ENCODE results near the gene CNTNAP2. TPM values are rescaled to one million over a fixed set of nuclear protein-coding genes. Genes with fewer than 3 reads are reported as not detected.

Gene CNTNAP2
- total RNA-seq, 1 donor from 2014 or later, result not detected

DNA sequence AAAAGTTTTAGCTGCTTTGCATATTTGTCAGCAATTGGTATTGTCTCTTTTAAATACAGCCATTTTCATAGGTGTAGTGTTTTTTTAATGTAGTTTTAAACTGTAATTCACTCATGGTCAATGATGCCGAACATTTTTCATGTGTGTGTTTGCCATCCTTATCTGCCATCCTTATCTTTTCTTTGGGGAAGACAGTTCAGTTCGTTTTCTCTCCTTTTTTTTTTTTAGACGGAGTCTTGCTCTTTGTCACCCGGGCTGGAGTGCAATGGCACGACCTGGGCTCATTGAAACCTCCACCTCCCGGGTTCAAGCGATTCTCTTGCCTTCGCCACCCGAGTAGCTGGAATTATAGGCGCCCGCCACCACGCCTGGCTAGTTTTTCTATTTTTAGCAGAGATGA is 545.3 kb downstream of the CNTNAP2 start:
- intact Hi-C loops (cut with micrococcal nuclease), result no loop called here

DNA sequence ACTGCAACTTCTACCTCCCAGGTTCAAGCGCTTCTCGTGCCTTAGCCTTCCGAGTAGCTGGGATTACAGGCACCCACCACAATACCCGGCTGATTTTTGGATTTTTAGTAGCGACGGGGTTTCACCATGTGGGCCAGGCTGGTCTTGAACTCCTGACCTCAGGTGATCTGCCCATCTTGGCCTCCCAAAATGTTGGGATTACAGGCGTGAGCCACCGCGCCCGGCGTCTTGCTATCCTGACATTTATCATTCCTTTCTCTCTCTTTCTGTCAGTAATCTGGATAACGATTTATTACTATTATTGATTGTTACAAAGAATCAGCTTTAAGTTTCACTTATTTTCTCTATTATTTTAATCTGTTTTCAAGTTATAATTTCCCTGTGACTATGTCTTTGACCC is 548.4 kb downstream of the CNTNAP2 start:
- intact Hi-C loops (cut with micrococcal nuclease), result no loop called here

DNA sequence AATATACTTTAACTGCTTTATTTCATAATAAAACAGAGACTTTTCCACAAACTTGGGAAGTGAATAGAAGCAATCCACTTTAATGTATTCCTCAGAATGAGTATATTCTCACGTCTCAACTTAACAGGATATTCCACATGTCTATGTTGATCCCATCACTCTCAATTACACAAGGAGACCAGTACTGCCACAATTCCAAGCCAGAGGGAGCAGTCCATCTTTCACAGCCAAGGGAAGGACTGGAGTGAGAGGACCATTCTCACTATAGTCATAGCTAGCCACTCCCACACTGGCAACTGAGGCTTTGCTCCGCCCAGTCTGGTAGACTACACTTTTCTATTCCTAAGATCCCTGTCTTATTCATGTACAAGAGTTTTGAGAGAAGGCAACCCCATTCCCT is 553.9 kb downstream of the CNTNAP2 start:
- intact Hi-C loops (cut with micrococcal nuclease), result no loop called here

DNA sequence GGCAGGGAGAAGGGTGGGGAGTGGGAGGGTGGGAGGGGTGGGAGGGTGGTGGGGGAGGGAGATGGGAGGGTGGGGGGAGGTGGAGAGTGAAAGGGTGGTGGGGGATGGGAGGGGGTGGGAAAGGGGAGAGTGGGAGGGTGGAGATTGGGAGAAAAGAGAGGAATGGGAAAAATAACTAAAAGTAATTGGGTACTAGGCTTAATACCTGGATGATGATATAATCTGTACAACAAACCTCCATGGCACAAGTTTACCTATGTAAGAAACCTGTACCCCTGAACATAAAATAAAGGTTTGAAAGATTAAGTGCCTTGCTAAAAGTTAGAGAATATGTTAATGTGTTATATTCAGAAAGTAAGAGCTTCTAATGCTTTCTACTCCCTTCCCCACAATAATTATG is 564.9 kb downstream of the CNTNAP2 start:
- intact Hi-C loops (cut with micrococcal nuclease), result no loop called here

DNA sequence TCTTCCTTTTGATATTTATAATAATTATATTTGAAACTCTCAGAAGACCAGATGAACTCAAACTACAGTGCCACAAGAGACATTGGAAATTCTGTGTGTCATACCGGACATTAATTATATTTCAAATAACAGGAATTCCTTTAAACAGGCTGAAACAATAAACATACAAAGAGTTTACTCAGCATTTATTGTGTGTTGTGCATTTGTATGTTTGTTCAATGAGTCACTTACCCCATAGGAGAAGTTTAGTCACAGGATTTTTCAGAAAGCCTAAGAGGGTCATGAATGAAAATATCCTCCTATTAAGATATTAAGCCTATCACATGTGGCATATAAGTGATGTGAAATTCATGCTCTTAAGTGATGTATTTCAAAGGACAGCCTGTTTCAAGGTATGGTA is 566.8 kb downstream of the CNTNAP2 start:
- intact Hi-C loops (cut with micrococcal nuclease), result no loop called here

DNA sequence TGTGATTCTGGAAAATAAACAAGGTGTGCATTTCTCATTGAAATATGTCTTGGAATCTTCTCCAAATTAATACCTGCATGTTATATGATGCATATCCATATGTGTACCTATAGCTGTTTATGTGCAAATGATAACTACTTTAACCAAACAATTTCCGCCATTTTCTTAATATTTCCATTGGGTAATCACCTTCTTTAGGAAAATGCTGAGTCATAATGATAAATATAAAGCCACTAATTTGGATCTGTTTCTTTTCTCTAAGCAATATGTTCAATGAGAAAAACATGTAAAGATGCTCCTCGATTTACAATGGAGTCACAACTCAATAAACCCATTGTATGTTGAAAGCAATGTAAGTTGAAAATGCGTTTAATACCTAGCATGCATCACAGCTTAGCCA is 574.4 kb downstream of the CNTNAP2 start:
- intact Hi-C loops (cut with micrococcal nuclease), result no loop called here

DNA sequence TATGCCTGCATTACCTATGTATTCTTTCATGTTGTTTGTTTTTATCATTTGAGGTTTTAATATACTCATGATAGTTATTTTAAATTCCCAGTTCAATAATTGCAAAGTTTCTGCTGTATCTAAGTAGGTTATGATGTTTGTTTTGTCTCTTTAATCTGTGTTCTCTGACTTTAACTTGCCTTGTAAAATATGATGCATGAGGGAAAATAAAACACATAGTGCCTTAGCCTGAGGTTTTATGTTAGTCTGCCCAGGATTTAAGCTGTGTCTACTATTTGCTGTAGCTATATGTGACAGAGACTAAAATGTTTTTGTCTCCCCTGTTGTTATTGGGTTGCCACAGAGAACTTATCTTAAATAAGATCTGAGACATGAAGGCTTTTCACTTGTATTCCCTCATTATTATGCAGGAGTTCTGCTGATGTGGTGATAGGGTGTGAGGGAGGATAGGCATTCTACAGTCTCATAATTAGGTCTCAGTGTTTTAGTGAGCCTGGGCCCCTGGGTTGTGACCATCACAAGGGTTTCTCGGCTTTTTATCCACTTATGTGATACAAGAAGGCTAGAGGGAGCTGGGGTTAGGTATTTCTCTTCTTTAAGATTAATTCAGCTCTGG is 582.5 kb downstream of the CNTNAP2 start:
- intact Hi-C loops (cut with micrococcal nuclease), result no loop called here

DNA sequence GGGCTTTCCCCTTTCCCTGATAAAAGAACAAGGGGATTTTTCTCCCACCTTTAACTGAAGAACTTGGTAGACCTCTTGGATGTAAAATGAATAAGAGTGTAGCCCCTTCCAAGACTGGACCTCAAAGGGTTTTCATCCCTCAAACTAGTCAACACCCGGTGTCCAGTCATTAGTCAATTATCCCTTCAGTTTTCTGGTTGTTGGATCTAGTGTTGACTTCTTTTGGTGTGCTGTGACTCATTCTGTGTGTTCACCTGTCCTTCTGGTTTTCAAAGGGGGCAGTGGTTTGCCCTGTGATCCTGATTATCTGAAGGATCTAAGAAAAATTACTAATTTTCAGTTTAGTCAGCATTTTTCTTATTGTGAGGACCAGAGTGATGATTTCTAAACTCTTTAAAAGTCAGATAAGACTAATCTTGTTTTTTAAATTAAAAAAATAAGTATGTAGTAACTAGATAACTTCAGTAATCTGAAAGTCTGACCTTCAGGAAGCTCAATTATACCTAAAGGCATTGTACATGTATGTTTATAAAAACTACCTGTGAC is 583.5 kb downstream of the CNTNAP2 start:
- intact Hi-C loops (cut with micrococcal nuclease), result no loop called here

DNA sequence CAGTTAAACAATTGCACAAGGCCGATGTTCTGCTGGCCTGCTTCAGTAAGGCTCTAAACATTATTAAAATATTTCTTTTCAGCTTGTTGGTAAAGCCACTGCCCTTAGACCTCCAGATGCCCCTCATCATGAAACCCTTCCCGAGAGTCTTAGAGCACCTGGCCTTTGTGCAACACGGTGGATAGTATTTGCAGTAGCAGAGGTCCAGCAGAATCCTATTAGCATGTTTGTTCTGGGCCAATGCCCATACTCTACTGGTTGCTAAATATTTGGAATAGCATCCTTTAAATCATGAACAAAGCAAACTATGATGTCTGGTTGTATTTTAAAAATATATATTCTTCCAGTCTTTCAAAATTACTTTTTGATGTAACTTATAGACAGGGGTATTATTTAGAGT is 584.6 kb downstream of the CNTNAP2 start:
- intact Hi-C loops (cut with micrococcal nuclease), result no loop called here

DNA sequence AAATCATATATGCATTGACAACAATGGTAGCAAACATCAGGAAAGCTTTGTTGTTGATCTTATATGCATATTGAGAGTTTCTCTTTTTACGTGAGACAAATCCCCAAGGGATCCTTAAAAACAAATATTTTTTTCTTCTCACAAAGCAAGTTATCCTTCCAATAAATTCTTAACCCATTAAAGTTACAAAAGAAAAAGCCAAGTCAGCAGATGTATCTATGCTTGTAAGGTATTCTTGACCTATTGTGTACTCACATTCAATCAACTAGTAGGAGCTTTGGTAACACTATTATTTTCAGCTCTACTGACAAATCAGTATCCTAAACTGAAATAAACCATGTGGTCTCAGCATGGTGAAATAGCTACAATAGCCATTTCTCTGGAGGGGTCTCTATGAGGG is 586.3 kb downstream of the CNTNAP2 start:
- intact Hi-C loops (cut with micrococcal nuclease), result no loop called here

DNA sequence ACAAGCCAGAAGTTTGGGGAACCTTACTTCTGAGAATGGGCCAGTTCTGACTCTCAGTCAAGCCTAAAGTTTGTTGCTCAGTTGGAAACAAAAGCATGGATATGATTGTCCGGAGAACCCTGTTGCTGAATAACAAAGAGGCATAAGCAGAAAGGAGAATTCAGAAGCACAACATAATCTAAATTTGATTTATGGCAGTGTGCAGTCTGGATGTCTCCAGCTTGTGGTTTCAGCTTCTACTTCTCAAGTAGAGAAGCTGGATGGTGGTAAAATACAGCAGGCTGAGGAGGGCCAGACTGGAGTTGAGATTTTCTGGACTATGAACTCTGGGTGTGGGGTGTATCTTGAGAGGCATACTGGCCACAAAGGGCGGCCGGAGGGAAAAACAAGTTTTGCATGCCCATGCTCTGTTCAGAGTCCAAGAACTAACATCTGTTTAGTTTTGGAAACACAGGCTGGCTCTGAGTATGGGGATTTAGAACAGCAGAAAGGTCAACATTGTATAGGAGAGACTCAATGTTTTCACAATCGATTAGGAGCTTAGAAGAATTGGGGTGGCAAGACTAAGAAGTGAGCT is 592.9 kb downstream of the CNTNAP2 start:
- intact Hi-C loops (cut with micrococcal nuclease), result no loop called here

DNA sequence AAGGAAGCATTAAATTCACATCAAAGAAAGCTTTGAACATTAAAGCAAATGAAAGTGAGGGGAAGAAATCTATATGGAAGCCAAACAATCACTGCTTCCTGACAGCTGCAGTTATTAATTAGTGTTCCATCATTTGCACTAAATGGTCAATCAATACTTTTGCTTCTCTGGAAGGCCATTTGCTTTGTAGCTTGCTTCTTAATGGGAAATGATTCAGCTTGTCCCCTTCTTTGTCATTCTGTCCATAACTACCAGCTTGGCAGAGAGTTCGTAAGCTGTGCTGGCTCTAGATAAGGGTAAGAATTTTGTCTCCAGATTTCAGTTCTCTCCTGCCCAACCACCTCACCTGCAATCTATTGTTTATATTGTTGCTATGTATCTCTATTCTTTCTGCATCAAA is 596.6 kb downstream of the CNTNAP2 start:
- intact Hi-C loops (cut with micrococcal nuclease), result no loop called here

DNA sequence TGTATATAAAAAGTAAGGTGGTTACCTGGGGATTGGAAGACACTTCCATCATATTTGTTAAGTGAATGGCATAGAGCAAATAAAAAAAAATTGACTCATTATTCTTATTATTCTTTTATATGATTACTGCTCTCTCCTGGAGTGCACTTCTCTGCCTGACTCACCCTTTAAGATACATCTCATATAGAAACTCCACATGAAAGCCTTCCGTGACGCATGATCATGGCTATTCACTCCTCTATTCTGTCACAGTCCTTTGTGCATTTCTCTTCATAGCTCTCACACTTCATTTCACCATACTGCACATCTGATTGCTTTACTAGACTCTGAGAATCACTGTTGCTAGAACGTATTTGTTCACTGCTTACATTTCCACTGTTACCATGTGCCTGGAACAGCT is 597.3 kb downstream of the CNTNAP2 start:
- intact Hi-C loops (cut with micrococcal nuclease), result no loop called here

DNA sequence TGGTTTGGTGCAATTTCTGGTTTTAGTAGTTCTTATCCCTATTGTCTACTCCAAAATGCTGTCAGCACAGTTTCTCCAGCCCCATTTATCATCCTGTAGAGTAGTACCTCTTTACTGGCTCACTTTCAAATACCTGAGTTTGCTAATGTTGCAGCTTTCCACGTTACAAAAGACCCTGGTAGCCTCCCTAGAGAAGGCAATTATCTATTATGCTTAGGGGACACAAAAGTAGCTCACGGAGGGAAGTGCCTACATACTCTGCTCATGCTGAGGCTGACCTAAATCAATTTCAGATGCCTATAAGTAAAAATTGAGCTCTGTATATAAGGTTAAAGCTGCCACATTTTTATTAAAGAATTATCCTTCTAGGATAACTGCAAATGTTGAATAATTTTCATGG is 603.6 kb downstream of the CNTNAP2 start:
- intact Hi-C loops (cut with micrococcal nuclease), result no loop called here

DNA sequence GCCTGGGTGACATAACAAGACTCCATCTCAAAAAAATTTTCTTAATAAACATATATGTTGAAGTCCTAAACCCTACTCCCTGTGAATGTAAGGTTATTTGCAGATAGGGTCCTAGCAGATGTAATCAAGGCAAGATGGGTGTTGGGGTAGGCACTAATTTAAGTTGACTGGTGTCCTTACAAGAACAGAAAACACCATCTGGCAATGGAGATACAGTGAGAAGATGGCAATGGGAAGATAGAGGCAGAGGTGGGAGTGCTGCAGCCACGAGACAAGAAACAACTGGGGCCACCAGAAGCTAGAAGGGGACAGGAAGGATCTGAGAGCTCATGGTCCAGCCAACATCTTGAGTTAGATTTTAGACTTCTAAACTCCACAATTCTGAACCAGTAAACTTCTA is 606.4 kb downstream of the CNTNAP2 start:
- intact Hi-C loops (cut with micrococcal nuclease), result no loop called here

DNA sequence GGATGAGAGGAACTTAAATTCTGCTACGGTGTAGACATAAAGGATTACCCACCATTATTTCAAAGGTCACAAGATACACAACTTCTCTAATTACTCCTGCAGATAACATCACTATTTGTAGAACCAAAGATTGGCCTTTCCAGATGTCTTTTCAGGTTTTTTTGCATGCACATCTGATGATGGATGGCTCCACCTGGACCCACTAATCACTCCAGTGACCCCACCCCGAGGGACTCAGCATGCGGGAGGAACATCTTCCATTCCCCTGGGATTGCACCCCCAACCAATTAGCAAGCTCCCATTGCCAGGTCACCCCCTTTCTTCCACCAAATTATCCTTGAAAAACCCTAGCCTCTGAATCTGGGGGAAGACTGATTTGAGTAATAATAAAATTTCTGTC is 608.9 kb downstream of the CNTNAP2 start:
- intact Hi-C loops (cut with micrococcal nuclease), result no loop called here

DNA sequence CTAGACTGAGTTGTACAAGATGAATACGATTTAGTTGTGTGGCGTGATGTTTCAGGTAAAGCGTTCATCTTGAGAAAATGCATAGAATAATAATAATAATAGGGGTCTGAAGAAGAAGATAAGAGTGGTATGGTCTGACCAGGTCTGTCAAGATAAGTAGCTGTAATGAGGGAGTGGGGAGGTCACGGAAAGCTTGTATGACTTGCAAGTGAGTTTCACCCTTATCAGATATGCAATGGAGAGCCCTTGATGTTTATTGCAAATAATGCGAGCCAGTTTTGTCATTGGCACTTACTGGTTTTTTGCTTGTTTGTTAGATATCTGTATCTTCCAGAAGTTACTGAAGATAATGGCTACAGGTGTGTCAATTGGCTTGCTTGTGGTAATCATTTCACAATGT is 611.5 kb downstream of the CNTNAP2 start:
- intact Hi-C loops (cut with micrococcal nuclease), result no loop called here

DNA sequence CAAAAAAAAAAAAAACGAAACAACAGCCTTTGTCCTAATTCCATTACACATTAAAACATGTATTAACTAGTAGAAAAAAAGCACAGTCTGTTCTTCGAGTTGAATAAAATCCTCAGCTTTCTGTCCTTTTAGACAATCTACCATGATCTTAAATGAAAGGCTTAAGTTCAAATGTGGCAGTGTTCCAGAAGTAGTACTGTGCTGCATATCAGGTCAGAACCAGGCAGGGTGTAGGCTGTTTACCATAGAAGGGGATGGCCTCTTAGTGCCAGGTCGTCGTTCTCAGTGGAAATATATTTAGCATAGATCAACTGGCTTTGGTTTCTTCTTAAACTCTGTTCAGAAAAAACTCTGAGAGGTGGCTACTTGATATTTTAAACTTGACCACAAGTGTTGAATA is 612.0 kb downstream of the CNTNAP2 start:
- intact Hi-C loops (cut with micrococcal nuclease), result no loop called here

DNA sequence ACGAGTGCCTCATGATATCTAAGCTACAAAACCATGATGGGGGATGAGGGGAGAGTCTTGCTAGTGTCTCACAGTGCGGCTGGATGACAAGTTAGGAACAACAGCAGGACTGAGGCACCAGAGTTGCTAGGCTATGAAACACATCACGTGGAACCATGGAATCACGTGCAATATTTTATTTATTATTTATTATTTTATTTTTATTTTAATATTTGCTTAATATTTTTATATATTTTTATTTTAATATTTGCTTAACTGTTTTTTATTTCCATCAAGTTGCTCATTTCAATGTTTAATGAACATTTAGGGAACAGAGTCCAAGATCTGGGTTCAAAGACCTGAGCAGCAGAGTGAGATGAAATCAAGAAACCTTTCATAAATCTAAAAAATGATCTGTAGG is 614.6 kb downstream of the CNTNAP2 start:
- intact Hi-C loops (cut with micrococcal nuclease), result no loop called here

DNA sequence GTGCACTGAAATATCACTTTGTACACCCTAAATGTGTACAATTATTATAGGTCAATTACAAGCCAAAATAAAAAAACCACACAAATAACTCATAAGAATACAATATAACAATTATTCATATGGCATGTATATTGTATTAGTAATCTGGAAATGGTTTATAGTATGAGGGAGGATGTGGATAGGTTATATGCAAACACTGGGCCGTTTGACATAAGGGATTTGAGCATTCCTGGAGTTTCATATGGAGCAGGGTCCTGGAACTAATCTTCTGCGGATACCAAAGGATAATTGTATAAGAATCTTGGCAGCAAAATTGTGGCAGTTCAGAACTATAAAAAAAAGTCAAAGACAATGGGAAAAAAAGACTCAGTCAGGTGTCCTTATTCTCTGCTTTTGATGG is 619.4 kb downstream of the CNTNAP2 start:
- intact Hi-C loops (cut with micrococcal nuclease), result no loop called here

DNA sequence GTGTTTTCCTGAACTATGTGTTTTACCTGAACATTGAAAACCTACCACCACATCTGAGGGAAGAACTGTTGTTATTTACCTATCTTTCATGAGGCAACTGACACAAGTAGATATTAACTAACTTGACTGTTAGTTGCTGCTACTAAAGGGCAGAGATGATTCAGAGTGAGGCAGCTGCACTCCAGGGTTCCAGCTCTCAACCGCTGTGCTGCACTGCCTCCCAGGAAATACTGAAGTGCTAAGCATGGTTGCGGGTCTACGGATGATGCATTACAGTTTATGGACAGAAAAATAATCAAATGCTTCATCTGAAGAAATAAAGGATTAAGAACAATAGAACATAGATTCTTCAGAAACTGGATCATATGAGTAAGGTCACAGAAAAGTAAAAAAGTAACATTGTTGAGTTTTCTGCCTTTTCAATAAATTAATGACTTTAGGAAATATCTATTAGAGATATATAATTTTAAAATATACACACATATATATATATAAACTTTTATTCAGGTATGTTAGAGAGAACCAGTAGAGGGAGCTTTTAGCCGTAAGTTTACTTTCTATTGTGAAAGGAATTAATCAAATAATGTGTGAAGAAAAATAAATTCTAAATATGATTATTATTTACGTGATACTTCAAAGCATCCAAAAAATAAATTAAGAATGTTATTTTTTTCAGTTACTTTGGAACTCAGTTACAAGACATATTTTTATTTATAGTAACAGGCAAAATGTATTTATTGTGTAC is 620.0 kb downstream of the CNTNAP2 start:
- intact Hi-C loops (cut with micrococcal nuclease), result no loop called here

DNA sequence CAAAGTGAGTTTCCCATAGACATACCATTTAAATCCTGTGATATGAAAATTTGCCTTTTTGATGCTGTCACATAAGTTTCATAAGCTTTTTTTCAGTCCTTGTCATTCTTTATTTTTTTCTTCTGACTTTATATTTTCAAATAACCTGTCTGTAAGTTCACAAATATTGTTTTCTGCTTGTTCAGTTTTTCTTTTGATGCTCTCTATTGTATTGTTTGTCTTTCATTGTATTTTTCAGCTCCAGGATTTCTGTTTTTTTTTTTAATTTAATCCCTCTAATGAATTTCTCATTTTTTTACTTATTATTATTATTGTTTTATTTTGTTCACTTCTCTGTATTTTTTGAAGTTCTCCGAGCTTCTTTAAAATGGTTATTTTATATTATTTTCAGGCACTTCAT is 623.4 kb downstream of the CNTNAP2 start:
- intact Hi-C loops (cut with micrococcal nuclease), result no loop called here

DNA sequence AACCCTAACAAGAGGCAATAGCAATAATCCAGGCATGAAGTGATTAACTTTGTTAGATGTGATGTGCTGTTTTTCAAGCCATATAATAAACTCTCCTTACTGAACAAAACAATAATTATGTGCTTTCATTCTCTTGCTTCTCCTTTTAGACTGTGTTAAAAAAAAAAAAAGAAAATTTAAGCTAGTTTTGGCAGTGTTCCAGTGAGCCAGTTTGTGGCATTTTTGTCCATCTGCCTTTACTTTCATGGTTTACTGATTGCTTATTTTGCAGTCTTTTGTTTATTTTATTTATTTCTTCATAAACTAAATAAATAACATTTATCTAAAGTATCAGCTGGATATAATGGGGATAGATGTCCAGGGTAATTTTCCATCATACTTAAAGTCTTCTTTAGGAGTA is 625.3 kb downstream of the CNTNAP2 start:
- intact Hi-C loops (cut with micrococcal nuclease), result no loop called here

All from T-helper 1 cell treated with Interleukin-12 subunit alpha and Interleukin-12 subunit beta and Interleukin-4 antibody, amounts not matched to agents 30 ng/mL and 1 ng/mL, for 36 hours (primary cell).